GM12864 (cell line): ENCODE results near the gene ADIPOR1.
"Not testable (repeated sequence)": the region's sequence is repeated elsewhere in the genome, so short reads cannot be mapped to it uniquely, and the experiment has no call there.

ENCODE experiments used
- DNase-seq: peaks from one replicate; pipeline ENCODE4 v3.0.0-alpha.2; 2011; ENCODE audit warnings: low read depth
- H3K4me3 ChIP-seq: 2 replicates; pipeline ENCODE4 v1.5.1; 2011; ENCODE audit warnings: mild to moderate bottlenecking, low read depth, low read length, control low read depth
- TF ChIP-seq, protein P1 (sequence below): IDR thresholded peaks from 2 replicates; pipeline ENCODE4 v1.5.1; 2011; ENCODE audit warnings: low read depth, mild to moderate bottlenecking, moderate library complexity, low read length, control low read depth, inconsistent platforms; ENCODE audit errors: missing control alignments

ADIPOR1 gene

DNA sequence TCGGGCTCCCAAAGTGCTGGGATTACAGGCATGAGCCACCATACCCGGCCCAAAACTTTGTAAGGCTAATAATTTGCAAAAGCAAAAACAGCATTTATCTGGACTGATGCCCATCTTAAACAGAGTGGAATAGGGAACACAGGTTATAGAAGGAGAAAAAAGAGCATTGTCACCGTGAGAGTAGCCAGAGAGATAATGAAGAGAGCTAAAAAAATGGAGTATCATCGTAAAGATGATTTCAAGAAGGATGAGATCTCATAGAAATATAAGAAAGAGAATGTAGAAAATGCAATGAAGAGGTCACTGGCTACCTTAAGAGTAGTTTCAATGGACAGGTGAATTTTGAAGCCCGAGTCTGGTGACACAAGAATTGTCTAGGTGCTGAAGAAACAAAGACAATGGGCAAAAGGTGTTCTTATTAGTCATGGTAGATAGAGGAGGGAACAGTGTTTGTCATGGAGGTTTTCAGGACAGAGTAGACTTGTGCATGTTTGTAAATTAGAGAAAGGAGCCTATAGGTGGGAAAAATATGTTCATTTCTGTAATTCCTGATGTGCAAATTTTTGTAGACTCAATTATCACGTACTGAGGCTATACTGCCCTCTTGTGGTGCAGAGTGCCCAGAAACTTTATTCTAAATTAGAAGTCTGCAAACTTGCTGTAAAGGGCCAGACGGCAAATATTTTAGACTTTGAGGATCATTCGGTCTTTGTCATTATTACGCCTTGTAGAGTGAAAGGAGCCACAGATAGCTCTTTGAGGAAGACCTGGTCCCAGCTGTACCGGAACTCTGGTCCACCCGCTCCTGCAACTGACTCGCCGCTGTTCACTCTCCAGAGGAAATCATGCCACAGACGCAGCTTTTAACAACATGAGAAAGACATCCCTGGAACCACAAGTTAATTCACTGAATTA lies 41.0 kb upstream of the ADIPOR1 start:
- no peak for DNase-seq
- H3K4me3 ChIP-seq, result no peak overlapping the region
- TF ChIP-seq, protein P1, sequence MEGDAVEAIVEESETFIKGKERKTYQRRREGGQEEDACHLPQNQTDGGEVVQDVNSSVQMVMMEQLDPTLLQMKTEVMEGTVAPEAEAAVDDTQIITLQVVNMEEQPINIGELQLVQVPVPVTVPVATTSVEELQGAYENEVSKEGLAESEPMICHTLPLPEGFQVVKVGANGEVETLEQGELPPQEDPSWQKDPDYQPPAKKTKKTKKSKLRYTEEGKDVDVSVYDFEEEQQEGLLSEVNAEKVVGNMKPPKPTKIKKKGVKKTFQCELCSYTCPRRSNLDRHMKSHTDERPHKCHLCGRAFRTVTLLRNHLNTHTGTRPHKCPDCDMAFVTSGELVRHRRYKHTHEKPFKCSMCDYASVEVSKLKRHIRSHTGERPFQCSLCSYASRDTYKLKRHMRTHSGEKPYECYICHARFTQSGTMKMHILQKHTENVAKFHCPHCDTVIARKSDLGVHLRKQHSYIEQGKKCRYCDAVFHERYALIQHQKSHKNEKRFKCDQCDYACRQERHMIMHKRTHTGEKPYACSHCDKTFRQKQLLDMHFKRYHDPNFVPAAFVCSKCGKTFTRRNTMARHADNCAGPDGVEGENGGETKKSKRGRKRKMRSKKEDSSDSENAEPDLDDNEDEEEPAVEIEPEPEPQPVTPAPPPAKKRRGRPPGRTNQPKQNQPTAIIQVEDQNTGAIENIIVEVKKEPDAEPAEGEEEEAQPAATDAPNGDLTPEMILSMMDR, result peak; percentile 80

DNA sequence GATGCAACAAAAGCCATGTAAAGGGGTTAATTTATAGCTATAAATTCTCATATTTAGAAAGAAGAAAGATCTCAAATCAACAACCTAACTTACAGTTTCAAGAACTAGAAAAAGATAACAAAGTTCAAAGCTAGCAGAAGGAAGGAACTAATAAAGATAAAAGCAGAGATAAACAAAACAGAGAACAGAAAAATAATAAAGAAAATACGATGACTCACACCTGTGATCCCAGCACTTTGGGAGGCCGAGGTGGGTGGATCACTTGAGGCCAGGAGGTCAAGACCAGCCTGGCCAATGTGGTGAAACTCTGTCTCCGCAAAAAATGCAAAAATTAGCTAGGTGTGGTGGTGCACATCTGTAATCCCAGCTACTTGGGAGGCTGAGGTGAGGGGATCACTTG lies 36.6 kb upstream of the ADIPOR1 start:
- DNase-seq, result no peak
- H3K4me3 ChIP-seq, result no peak overlapping the region
- TF ChIP-seq, protein P1, result no peak

DNA sequence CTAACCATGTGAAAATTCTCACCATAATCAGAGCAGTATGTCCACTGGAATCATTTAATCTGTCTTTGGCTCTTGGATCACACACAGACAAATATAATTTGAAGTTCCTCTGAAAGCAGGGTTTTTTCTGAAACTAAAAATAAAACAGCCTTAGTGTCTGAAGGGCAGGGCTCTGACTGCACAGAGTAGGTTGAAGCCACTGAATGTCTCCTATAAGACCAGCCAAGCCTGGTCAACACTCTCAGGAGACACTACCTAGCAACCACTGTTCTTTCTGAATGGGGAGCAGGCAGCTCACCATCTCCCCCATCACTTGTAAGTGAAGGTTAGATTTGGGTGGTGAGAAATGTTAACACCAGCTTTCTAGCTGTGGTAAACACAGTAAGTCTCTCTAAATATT lies 33.0 kb upstream of the ADIPOR1 start:
- no peak overlapping the region for H3K4me3 ChIP-seq
- TF ChIP-seq, protein P1, result no peak
- DNase-seq, result no peak

DNA sequence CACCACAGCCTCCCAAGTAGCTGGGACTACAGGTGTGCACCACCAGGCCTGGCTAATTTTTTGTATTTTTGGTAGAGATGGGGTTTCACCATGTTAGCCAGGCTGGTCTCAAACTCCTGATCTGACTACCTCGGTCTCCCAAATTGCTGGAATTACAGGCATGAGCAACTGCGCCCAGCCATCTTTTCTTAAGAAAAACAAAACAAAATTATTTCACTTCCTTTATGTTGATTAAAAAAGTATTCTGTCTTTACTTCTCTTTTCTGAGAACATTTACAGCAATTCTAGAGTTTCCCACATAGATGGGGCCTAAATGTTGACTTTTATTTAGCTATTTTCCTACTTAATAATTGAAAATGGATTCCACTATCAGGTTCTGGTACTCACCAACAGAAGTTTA lies 31.8 kb upstream of the ADIPOR1 start:
- H3K4me3 ChIP-seq, result no peak overlapping the region
- TF ChIP-seq, protein P1, result no peak
- DNase-seq, result no peak

DNA sequence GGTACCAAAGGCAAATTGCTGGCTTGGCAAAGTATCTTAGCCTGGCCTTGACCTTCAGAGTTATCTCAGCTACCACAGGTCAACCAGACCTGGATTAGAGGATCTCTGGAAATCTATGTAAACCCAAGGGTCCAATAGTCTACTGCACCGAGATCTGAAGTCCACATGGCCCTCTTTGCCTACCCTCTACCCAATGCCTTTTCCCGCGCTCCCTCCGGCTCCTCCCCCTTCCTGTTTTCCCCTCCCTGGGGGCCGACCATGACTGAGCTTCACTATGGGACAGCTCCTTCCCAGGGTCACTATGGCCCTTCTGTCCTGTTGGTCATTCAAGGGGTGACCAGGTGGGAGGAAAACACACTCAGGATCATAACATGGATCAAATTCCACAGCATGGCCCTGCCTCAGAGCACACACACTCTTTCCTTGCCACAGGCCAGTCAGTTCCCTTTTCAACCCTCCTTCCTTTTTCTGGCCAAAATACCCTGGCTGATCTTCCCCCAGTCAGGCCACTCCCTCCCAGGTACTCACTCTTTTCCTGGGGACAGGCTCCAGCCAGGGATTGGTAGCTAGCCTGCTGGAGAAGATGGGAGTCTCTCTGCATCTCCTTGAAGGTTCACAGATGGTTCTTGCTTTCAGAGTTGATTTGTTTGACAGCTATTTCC lies 29.9 kb upstream of the ADIPOR1 start:
- no peak for DNase-seq
- TF ChIP-seq, protein P1, result no peak
- H3K4me3 ChIP-seq, result no peak overlapping the region

DNA sequence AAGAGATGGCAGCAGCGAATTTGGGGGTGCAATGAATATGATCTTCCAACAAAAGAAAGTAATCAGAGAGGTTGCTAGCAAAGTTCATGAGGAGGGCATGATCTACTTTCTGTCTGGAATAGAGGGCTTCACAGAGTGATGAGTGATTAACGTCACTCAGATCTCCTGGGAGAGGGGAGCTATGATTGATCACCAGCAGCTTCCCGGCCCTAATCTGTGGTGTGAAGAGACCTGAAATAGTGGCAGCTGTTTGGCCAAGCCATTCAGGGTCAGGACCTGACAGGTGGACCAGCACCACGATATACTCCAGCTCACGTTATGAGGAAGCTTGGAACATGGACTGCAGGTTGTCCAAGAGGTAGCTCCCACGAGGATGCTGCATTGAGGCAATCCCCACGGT lies 29.1 kb upstream of the ADIPOR1 start:
- TF ChIP-seq, protein P1, result no peak
- H3K4me3 ChIP-seq, result no peak overlapping the region
- no peak for DNase-seq

DNA sequence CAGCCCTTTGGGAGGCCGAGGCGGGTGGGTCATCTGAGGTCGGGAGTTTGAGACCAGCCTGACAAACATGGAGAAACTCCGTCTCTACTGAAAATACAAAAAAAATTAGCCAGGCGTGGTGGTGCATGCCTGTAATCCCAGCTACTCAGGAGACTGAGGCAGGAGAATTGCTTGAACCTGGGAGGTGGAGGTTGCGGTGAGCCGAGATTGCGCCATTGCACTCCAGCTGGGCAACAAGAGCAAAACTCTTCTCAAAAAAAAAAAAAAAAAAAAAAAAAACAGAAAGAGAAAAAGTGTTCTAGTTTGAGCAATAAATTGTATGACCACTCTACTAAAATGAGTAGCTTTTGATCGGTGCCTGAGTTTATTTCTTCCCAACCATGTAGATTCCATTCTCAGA lies 28.0 kb upstream of the ADIPOR1 start:
- DNase-seq, H3K4me3 ChIP-seq: not testable (repeated sequence)
